ENCODE results near the gene SLC25A19.

SLC25A19 gene

GRCh38 chr17:75289115-75289831, at the start of gene SLC25A19:
Gene SLC25A19, minus strand, starts transcription at chr17:75289433. Its CDS starts 2,669 bp downstream, at chr17:75286764.
- peak; percentile 99 for DNase-seq

DNA sequence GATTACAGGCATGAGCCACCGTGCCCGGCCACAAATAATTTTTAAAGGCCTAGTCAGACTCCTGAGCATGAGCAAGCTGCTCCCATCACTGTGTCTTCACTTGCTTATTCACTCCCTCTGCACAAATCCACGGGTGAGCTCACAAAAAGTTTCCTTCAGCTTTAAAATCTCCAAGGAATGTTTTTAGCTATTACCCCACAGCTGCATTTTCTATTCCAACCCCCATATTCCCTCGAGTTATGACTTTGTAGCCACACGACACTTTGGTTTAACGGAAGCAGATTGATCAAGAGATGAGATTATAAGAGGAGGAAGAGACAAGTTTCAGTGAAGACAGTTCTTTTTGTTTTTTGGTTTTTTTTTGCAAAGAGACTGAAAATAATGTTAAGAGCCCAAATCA, 49.1 kb upstream of the SLC25A19 start:
- no peak for DNase-seq

- DNase-seq: no peak
These were observed 46.1 kb upstream of the SLC25A19 start for GRCh38 chr17:75335315-75335714.

DNA sequence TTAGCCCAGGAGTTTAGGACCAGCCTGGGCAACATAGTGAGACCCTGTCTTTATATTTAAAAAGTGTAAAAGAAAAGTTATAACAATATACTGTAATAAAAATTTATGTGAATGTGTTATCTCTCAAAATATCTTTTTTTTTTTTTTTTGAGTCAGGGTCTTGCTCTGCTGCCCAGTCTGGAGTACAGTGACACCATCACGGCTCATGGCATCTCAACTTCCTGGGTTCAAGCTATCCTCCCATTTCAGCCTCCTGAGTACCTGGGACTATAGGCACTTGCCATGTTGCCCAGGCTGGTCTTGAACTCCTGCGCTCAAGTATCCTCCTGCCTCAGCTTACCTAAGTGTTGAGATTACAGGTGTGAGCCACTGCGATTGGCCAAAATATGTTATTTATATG, 45.5 kb upstream of the SLC25A19 start:
- no peak for DNase-seq

GRCh38 chr17:75331671-75332070, 42.4 kb upstream of the SLC25A19 start:
- DNase-seq: no peak

GRCh38 chr17:75327757-75328156, 38.5 kb upstream of the SLC25A19 start:
- no peak for DNase-seq

- no peak for DNase-seq
These were observed 37.1 kb upstream of the SLC25A19 start for GRCh38 chr17:75326226-75326848.

DNA sequence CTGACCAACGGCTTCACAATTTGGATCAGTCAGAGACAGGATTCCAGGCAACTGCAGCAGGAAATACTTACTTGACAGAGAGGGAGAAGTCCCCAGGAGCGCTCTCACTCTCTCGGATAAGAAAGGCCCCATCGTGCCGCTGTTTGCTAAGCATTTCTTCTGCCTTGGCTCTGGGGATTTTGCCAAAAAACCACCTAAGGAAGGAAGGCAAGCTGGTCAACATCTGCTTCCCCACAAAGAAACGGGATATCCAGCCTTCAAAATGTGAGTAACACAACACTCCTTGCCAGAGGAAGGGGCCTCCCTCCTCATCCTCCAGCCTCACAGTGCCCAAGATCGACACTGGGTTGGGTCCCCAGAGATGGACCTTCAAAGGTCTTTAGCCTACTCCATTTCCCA, 36.6 kb upstream of the SLC25A19 start:
- DNase-seq: no peak

DNA sequence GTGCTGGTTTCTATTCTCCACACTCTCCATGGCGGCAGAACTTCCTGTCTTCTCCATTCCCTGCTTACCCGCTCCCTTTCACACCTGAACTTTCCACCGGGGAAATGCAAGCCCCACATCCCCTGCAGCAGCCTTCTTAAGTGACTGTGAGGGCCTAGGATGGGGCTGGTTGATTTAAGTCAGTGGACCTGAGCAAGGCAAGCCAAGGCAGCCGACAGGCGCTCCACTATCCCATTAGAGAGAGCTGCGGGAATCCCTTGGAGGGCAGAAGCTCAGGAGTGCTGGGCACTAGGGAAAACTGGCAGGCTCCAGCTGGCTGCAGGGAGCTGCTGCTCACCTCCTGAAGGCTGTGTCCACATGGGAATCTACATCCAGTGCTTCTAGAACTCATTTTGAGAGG, 36.1 kb upstream of the SLC25A19 start:
- no peak for DNase-seq

DNA sequence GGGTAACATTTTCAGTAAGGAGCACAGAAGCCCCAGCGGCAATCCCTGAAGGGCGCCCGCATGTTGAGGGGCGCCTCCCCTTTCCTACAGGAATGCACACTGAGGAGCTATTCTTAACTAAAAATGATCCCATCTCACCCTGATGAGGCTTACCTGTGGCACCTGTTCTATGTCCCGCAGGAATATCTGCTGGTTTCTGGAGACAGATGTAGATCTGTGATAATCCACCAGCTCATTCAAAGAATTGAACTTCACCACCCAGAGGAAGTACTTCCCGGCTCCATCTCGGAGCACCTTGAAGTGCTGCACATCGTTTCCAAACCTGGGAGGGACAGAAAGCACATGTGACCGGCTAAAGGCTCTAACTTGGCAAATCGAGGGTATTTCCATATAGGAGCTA, 32.3 kb upstream of the SLC25A19 start:
- no peak for DNase-seq

DNA sequence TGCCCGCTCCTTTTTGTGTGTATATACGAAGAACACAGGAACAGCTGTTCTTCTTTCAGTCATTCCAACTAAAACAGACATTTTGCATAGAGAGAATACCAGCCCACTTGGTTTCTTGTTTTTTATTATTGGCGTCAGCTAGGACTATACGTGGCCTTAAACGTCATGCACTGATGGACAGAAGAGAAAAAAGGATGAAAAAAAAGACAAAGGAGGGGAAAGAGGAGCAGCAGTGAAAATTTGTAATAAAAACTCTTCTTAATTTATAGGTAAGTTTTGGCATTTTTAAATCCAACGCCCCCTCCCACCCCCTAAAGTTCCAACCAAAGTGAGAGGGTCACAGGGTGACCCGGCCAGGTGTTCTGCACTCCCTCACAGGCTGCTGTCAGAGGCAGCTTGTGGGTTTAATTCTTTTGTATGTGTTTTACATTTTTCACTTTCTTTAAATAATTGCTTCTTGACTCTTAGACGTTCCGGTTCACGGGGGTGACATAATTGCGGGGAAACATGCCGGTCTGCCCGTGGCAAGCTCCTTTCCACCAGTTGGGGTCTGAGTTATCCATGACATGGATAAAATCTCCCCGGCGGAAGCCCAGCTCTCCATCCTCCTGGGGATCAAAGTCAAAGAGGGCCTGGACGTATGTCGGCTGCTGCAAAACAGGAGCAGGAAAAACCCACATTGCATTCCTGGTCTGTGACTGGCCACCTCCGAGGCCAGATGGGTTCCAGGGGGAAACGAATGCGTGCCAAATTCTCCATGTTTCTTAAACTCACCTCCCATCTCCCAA, 30.9 kb upstream of the SLC25A19 start:
- no peak for DNase-seq

DNA sequence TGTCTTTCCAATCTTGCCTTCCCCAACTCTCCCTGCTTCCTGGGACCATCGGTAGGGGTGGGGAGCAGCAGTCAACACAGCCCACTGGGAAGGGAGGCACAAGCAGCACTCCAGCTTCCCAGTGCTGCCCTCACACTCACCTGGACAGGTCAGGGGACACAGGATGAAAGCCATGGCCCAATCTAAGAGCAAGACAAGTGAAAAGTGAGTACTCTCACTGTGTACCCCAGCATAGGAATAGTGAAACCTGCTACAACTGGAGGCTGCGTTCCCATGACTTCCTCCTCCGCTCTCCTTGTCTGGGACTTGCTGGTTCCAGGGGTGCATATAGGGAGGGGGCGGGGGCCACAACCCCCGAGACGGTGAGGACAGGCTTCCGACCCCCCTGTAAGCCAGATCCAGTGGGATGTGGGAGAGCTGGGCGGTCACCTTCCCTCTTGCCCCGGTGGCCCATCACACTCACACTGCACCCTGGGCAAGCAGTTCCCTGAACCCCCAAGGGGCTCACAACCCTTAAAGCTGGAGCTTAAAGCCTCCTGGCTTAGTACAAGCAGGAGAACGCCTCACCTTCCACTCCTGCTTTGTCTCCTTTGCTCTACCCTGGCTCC, 29.5 kb upstream of the SLC25A19 start:
- DNase-seq: no peak

DNA sequence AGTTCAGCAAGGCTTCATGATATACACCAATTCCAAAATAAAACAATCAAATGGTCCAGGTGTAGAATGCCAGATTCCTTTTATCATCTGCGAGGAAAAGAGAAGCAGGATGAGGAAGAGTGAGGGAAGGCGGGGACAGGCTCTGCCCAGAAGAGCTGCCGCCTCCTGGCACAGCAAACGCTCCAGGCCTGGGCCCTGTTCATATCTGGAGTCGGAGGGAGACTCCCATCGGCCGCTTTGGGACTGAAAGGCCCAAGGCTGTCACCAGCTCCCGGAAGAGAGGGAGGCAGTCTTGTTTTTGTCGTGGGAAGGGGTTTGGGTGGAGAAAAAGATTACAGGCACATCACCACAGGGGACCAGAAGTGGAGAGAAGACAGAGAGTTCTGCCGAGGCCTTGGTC, 29.0 kb upstream of the SLC25A19 start:
- no peak for DNase-seq

- no peak for DNase-seq
These were observed 28.4 kb upstream of the SLC25A19 start for GRCh38 chr17:75317671-75318070.

- DNase-seq: no peak
These were observed 27.0 kb upstream of the SLC25A19 start for GRCh38 chr17:75316253-75316652.

GRCh38 chr17:75315541-75316243, 26.5 kb upstream of the SLC25A19 start:
- DNase-seq: no peak

DNA sequence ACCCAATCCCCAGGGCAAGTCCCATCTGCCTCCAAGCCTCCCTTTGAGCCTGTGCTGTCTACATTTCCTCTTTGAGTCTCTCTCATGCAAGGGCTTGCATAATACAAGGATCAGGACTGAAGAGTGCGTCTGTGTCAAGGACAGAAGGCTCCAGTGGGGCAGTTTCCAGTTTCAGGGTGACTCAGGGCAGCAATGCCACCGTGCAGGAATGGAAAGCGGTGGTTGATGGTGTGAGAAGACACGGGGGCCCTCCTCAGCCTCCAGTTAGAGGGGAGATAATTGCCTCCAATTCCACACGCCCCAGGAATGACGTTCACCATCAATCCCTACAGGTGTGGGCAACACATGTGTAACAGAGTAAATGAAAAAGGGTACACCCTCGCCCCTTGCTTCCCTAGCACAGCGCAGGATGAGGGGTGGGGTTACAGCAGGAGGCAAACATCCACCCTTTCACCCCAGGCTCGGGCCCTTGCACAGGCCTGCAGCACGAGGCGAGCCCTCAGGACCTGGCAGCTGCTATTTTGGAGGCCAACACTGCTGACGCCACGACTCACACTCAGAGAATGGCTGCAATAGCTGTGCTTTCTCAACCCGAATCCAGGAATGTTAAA, 24.8 kb upstream of the SLC25A19 start:
- DNase-seq: no peak

- no peak for DNase-seq
These were observed 19.7 kb upstream of the SLC25A19 start for GRCh38 chr17:75308732-75309629.

DNA sequence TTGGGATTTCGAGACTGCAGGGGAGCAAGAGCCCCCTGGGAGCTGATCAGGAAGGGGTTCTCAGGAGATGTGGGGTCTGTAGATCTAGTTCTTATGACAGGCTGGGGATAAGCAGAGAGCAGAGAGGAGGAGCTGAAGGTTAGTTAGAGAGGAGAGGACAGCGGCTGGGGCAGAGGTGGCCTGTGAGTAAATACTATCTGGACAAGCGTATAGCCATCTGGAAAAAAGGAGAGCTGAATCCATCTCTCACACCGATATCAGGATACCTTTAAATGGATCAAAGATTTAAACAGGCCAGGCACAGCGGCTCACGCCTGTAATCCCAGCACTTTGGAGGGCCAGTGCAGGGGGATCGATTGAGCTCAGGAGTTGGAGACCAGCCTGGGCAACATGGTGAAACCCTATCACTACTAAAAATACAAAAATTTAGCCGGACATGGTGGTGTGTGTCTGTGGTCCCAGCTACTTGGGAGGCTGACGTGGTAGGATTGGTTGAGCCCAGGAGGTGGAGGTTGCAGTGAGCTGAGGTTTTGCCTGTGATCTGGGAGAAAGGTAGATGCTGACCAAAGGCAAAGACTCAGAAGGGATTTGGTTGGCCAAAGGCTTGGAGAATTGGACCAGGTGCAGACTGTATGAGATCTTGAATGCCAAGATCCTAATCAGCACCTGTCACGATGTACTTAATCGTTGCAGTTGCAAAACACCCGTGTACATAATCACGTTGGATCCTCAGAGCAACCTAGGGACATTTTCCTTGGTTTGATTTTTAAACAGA, 18.9 kb upstream of the SLC25A19 start:
- DNase-seq: no peak

DNA sequence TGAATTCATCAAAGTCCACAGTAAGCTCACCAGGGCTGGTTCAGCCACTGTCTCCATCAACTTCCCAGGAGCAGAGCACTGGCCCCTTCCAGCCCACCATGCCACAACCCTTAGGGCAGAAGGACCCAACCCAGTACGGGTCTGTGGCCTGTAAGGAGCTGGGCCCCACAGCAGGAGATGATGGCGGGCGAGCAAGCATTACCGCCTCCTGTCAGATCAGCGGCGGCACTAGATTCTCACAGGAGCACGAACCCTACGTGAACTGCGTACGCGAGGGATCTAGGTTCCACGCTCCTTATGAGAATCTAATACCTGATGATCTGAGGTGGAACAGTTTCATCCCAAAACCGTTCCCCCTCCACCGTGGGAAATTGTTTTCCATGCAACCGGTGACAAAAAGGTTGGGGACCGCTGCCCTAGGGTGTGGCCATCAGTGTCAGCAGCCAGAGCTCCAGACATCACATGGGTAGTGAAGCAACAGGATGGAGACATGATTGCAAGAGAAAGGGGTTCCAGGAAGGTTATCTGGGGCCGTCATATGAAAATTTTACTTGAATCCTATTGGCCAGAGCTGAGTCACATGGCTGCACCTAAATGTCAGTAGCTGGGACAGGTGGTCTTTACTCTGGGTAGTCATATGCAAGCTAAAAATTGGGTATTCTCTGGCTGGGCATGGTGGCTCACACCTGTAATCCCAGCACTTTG, 12.4 kb upstream of the SLC25A19 start:
- no peak for DNase-seq

Data from activated effector memory CD4-positive, alpha-beta T cell treated with anti-CD3 and anti-CD28 coated beads, Interleukin-2, amount 50 U/mL, for 16 hours (primary cell).